ENCODE results near the gene CACNA2D4.

CACNA2D4 gene

DNA sequence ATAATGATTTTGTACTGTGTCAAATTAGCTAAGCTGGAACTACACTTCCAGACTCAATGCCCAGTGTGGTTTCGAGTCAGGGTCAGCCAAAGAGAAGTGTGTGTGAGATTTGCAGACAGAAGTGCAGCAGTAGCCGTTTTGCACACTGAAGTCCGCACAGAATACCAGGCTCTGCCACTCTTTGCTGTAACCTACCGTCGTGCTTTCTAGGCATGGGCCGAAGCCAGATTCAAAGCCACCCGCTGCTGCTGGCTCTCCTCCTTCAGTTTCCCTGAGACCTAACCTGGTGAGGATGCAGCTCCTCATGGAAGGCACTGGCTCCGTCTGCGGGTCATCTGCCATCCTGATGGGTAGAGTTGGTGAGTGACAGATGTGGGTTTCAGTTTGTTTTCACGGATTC is 49.3 kb downstream of the CACNA2D4 start:
- DNase-seq (ENCODE audit: low read depth), result no peak

DNA sequence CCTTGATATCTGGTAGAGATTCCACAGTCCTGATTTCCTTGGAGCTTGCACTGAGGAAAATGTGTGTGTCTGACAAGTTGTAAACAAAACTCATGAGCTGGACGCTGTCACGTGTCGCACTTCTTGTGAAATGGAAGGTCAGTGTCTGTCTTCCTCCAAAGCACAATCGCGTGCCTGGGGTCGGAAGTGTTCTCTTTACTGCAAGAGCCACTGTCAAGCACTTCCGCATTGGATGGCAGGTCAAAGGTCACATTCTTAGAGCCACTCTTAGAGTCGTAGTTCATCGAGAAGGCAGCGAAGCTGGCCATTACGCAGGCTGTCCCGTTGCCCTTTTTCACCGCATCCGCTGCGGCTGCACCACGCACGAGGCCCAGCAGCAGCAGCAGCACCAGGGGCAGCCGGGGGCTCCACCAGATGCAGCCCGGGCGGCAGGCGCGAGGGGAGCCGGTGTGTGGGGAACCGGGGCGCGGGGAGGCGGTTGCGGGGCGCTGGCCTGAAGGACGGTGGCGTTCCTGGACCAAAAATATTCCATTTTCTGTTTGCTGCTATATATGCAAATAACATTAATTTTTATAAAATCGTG is 53.1 kb downstream of the CACNA2D4 start:
- no peak for DNase-seq (ENCODE audit: low read depth)

DNA sequence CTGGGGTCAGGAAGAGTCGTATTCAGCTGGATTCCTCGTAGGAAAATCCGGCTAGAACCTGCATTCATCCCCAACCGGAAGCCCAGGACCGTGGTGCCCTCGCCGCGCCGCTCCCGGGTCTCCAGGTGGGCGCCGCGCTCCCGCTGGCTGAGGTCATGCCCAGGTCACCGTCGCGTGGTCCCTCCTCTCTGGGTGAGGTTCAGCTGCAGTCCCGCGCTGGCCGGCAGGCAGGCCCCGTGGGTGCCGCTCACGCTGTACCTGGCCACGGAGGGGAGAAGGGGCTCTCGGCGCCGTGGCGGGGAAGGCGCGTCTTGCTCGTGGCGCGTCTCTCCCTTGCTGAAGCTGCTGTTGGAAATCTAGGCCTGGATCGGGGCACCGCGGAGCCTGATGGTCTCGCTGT is 53.6 kb downstream of the CACNA2D4 start:
- DNase-seq (ENCODE audit: low read depth), result no peak

- no peak for DNase-seq (ENCODE audit: low read depth)
These were observed 54.0 kb downstream of the CACNA2D4 start for GRCh38 chr12:1864456-1864855.

DNA sequence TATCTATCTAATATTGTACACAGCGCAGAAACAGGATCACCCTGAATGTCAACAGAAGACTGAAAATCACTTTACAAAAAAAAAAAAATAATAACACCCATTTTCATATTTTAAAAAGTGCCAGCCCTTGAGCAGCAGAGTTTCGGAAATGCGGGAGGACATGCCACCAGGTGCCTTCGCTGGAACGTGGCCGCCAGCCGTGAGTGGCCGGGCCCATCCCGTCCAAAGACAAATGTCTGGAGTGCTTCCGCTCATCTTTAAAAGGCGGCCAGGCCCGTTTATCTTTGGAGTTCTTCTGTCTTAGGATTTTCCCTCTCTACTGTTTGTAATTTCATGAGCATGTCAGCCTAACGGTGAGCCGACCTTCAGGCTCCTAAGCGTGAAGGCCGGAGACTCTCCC is 54.6 kb downstream of the CACNA2D4 start:
- DNase-seq (ENCODE audit: low read depth), result no peak

DNA sequence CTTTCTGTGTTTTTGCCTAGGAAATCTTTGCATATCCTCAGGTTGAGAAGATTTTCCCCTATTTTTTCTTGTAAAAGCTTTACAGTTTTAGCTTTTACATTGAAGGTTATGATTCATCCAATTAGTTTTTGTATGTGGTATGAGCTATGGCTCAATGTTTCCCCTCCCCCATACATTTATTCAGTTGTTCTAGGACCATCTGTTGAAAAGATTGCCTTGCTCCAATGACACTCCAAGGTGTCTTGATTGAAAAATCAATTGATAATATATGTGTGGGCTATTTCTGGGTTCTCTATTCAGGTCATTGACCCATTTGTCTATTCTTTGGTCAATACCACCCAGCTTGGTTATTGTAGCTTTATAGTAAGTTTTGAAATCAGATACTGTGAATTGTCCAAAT is 55.5 kb downstream of the CACNA2D4 start:
- DNase-seq (ENCODE audit: low read depth), result no peak

DNA sequence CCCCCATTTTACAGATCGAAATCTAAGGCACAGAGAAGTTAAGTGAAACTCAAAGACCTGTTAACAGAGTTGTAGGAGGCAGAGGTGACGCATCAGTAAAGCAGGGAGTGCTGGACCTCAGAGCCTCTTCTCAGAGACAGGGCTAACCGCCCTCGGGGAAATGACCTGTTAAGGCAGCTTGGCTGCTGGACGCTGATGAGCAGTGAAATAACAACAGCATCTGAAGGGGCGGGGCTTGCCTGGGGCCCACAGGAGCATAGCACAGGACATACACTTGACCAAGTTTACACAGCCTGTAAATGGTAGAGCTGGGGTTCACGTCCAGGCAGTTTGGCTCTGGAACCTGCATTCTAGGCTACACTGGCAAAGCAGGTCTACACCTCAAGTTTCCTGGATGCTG is 58.8 kb downstream of the CACNA2D4 start:
- peak; percentile 62 for DNase-seq (ENCODE audit: low read depth)

DNA sequence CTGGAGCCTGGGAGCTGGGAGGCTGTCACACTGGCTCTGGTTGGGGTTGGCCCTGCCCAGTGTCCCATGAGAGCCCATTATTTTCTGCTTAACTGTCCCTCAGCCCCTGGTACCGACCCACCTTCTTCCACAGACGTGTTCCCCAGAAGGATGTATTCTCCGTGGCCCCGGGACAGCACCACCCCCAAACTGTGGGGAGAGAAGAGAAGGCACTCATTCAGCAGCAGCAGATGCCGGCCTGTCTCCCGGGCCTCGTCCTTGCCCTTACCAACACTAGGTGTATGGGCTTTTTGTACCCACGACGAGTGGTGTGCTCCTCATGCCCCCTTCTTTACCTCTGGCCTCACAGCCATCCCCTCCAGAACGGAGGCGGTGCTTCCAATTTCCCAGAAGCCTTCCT is 60.0 kb downstream of the CACNA2D4 start:
- no peak for DNase-seq (ENCODE audit: low read depth)

DNA sequence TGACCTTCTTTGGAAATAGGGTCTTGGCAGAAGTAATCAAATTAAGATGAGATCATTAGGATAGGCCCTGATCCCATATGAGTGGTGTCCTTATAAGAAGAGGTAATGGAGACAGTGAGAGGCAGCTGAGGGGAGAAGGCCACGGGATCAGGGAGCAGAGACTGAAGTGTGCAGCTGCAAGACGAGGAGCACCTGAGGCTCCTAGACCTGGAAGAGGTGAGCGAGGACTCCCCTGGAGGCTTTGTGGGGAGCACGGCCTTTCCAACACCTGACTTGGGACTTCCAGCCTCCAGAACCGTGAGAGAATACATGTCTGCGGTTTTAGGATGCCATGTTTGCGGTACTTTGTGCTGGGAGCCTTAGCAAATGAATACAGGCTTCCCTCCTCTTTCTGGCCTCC is 60.6 kb downstream of the CACNA2D4 start:
- no peak for DNase-seq (ENCODE audit: low read depth)

DNA sequence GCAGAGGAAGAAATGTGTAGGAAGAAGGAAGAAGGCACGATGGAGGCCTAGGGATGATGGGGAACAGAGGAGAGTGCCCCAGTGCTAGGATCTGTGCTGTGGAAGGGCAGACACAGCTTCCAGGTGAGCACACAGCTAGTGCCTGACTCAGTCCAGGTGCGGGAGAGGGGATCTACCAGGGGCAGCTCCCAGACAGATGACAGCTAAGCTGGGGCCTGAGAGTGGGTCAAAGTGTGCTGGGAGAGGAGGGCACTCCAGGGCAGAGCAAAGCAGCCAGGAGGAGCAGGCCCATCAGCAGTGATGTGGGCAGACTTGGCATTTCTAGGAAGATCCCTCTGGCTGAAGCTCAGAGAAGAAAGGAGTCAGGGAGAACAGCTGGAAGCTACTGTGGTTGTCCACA is 61.4 kb downstream of the CACNA2D4 start:
- DNase-seq (ENCODE audit: low read depth), result no peak

DNA sequence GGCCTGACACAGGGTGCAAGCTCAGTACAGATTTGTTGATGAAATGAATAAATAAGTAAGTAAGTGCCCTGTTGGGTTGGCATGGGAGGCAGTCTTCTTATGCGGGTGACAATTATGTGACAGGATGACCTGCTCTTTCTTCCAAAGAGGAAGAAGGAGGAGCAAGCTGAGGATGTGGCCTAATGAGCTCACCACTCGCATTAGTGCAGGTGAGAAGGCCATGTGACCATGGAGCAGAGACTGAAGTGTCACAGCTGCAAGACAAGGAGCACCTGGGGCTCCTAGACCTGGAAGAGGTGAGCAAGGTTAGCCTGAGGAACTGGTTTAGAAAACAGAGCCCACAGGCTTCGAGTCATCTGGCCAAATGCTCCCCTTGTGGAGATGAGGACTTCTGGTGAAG is 63.2 kb downstream of the CACNA2D4 start:
- peak; percentile 20 for DNase-seq (ENCODE audit: low read depth)

GRCh38 chr12:1853716-1854115 is 64.7 kb downstream of the CACNA2D4 start:
- no peak for DNase-seq (ENCODE audit: low read depth)

DNA sequence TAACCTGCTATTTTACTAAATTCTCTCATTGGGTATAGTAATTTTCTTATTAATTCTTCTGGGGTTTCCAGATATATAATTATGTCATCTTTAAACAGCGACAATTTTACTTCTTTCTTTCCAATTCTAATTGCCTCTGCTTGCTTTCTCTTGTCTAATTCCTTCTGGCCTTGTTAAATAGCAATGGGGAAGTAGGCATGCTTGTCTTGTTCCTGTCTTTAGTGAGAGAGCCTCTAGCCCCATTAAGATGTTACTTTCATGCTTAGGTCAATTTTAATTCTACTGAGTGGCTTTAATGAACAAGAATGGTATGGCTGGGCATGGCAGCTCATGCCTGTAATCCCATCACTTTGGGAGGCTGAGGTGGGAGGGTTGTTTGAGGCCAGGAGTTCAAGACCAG is 66.4 kb downstream of the CACNA2D4 start:
- DNase-seq (ENCODE audit: low read depth), result no peak

DNA sequence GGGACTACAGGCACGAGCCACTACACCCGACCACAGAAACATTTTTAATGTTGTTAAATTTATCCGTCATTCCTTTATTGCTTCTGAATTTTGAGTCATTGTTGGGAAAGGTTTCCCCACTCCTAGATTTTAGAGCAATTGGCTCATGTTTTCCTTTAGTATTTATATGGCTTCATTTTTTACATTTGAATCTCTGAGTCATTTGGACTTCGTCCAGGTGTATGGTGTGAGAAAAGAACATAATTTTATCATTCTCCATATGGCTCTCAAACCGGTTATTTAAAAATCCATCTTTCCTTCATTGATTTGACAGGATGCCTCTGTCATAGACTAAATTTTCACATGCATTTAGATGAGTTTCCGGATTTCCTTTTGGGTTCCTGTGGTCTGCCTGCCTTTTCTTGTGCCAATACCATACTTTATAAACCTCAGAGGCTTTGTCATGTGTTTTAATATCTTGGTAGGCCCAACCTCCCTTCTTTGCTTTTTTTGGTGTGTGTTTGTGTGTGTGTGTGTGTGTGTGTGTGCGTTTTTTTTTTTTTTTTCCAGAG is 67.2 kb downstream of the CACNA2D4 start:
- peak; percentile 68 for DNase-seq (ENCODE audit: low read depth)

DNA sequence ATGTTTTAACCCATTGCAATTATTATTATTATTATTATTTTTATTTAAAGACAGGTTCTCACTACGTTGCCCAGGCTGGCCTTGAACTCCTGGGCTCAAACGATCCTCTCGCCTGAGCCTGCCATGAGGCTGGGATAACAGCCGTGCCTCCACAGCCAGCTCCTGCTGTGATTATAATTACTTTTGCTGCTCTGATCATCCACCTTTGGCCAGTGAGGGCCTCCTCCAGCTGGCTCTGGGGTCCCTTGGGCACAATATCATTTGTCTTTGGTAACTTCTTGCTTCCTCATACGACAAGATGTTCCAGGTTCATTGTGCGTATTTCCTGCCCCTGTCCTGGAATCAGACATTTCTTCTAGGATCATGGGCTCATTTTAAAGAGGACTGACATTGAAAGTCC is 69.7 kb downstream of the CACNA2D4 start:
- DNase-seq (ENCODE audit: low read depth), result no peak

- no peak for DNase-seq (ENCODE audit: low read depth)
These were observed 70.3 kb downstream of the CACNA2D4 start for GRCh38 chr12:1848146-1848545.

GRCh38 chr12:1847411-1847810 is 71.0 kb downstream of the CACNA2D4 start:
- no peak for DNase-seq (ENCODE audit: low read depth)

- DNase-seq (ENCODE audit: low read depth), result no peak
These were observed 71.7 kb downstream of the CACNA2D4 start for GRCh38 chr12:1846421-1847405.

DNA sequence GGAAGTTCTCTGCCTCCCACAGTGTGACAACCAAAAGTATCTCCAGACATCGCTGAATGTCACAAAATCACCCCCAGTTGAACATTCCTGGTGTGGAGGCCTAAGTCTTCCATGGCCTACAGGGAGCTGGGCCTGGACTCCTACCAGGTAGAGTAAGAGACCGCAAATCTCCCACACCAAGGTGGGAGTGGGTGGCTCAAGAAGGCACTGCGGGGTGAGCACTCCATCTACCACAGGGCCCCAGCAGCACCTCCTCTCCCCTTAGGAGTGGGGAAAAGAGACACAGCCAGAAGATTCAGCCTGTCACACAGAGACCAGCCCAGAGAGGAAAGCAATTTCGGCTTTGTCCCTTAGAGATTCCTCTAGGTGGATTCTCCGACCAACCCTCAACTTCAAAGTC is 72.6 kb downstream of the CACNA2D4 start:
- no peak for DNase-seq (ENCODE audit: low read depth)

DNA sequence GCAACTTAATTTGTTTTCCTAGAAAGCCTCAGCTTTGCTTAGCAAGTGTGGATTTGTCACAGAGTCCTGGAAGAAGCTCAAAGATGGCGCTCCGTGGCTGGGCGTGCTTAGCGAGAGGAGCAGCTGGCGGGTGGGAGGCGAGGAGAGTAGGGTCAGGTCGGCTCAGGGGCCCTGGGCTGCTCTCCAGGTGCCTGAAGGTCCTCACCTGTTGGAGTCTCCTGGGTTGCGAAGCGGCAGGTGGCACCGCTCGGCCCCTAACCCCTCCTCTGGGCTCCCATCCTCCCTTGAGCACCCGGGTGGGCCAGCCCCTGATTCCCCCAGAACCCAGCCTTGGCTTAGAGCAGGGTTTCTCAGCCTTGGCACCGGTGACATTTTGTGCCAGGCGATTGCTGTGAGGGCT is 73.0 kb downstream of the CACNA2D4 start:
- no peak for DNase-seq (ENCODE audit: low read depth)

DNA sequence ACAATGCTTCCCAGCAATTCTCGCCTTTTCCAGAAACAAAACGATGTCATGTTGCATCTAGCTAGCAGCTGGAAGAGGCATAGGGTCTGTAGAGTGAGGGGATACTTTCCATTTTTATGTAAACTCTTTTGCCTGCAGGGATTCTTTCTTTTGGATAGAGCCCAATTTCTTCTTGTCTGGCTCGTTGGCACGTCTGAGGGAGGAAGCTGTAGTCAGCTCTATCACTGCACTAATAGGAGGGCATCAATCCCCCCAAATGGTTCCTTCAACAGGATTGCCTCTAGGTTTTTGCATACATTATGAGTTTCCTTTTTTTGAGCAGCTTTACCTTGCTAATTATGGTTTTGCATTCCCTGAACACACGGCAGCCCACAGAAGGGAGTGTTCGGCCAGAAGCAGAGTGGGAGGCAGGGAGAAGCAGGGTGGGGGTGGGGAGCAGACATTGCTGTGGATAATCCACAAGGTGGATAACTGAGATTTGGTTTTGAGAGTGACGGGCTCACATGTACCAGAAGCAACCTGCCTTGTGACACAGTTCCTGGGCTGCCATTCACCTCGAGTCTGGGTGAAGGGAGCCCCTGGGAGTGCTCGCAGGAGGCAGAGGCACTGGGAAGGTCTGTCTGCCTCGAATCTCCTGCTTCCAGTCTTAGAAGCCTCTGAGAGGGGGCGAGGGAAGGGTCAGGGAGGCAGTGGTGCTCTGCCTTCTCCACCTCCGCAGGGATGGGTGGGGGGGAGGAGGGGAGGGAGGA is 73.6 kb downstream of the CACNA2D4 start:
- no peak for DNase-seq (ENCODE audit: low read depth)

DNA sequence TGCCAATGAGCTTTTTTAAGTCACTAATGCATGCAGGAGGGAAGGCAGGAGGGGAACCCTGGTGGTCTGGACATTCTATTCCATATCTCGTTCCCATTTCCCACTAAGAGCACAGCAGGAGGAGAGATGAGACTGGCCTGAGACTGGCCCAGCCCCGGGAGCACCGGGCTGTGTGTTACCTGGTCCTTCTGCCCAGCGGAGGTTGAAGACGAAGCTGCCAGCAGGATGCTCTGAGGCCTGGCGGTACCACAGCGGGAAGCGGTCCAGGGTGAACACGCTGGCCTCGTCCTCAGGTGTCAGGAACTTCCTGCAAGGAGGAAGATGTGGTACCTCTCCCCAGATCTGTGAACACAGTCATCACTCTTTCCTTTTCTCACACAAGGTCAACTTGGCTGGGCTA is 74.2 kb downstream of the CACNA2D4 start:
- no peak for DNase-seq (ENCODE audit: low read depth)

DNA sequence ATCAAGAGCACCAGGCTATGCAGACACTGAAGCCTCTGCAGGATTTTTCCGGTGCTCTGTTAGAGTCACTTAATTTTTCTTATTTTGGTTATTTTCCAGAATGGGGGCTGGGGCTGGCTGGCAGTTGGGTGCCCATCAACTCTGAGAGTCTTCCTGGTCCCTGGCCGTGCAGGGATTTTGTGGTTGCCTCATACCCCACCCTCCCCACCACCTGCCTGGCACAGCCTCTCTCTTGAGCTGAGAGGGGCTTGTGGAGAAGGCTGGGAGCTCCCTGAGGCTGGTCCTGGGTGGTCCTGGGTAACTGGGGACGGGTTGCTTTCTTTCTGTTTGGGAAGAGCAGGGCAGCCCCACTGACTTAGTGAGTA is 74.8 kb downstream of the CACNA2D4 start:
- DNase-seq (ENCODE audit: low read depth), result no peak
